Measurements from ENCODE around the gene LANCL2.
"Not testable (repeated sequence)": the region's sequence is repeated elsewhere in the genome, so short reads cannot be mapped to it uniquely, and the experiment has no call there.

Gene LANCL2

GRCh38 chr7:55362927-55363326, 2.2 kb upstream of the LANCL2 start:
- no peak for DNase-seq (ENCODE audit: low read depth)

GRCh38 chr7:55363386-55364170, 1.6 kb upstream of the LANCL2 start:
- no peak for DNase-seq (ENCODE audit: low read depth)

GRCh38 chr7:55365675-55366460, 731 bp downstream of the LANCL2 start:
- peak; percentile 87 for DNase-seq (ENCODE audit: low read depth)

DNA sequence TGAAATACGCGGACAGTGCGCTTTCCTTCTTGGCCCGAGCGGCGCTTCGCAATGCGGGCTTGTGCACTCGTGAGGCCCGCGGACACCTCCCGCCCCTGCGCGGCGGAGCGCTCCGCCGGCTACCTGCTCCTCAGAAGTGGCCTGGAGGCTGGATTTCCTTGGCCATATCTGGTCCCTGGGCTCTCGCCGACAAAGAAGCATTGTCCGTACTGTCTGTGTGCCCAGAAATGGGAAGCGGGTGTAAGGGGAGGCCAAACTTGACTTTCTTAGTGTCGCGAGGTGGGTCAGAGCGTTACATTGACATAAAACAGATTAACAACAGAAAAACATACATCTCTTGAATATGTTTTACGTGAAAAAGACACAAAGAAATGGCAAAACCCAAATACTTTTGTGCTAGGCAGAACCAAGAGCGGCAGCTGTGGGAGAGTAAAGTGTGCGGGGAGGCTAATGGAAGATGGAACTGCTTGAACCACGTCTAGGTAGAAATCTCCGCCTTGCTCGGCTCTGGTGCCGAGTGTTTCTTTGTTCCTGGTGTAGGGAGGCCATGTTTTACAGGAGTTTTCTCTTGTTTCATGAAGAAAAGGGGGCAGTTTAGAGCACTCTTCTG, 1.4 kb downstream of the LANCL2 start:
- no peak for DNase-seq (ENCODE audit: low read depth)

DNA sequence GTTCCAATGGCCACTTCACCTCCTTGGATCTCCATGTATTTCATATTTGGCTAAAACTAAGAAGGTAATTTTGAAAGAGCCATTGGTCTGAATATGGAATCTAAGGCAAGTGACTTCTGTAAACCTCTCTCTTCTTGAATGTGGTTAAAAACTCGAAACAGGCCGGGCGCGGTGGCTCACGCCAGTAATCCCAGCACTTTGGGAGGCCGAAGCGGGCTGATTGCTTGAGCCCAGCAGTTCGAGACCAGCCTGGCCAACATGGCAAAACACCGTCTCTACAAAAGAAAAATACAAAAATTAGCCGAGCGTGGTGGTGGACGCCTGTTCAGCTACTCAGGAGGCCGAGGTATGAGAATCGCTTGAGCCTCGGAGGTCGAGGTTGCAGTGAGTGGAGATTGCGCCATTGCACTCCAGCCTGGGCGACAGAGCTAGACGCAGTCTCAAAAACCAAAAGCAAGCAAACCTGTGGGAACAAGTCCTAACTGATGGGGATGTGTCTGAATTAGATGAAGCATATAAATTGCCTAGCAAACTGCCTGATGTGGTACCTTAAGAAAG, 2.2 kb downstream of the LANCL2 start:
- no peak for DNase-seq (ENCODE audit: low read depth)

DNA sequence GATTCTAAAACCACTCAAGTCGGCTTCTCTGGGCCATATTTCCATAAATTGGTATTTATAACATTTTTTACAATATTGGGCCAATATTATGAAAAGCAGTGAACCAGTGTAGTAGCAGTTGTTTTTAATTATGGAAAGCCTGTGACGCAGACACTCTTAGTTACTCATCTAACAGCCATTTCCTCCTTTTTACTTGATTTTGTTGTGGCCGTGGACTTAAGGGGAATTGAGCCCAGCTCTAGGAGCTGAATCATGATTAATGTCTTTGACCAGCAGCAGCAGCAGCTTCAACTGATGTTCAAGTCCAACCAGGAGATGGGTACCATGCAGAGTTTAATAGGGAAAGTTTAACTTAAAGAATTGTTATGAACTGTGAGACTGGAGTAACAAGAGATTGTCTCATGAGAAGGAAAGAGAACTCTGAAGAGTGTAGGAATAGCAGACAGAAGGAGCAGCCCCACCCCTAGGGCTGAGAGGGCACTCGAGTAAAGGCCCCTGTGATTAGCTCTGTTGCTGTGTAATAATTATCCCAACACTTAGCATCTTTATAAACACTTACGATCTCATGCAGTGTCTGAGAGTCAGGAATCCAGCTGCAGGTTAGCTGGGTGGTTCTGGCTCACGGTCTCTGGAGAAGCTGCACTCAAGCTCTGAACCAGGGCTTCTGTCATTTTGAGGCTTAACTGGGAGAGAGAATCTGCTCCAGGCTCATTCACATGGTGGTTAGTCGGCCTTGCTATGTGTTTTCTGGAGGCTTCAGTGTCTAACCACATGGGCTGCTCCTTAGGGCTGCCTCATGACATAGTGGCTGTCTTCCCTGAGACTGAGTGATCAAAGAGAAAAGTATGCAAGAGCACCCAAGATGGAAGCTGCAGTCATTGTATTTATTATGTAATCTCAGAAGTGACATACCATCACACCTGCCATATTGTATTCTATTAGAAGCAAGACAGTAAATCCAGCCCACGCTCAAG, 4.6 kb downstream of the LANCL2 start:
- DNase-seq (ENCODE audit: low read depth) = no peak

- no peak for DNase-seq (ENCODE audit: low read depth)
These were observed 9.1 kb downstream of the LANCL2 start for GRCh38 chr7:55374213-55374612.

- DNase-seq (ENCODE audit: low read depth) = no peak
These were observed 10.1 kb downstream of the LANCL2 start for GRCh38 chr7:55375237-55375636.

DNA sequence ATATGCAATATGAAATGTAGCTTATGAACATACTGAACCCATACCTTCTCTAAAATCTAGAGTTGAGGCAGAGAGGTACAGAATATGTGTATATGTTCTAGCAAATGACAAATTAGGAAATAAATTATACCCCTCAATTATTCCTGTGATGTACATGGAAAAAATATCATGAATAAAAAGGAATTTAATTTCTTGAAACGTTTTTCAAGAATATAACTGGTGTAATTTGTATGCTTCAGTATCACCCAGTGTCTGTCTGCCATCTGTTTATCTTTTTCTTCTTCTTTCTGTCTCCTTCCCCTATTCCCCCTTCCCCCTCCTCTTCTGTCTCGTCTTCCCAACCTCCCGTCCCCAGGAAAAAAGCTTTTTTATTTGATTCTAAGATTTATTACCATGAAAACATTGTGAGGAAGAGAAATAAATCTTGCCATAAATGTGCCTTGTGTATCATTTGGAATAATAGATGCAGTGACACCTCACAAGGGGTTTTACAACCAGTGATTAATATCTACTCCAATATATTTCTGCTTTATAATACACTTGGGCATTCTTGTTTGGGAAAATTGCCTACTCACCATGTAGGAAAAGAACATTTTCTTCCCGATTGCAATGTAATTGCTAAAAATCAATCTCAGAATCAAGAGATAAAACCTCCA, 12.2 kb downstream of the LANCL2 start:
- DNase-seq (ENCODE audit: low read depth) = no peak

GRCh38 chr7:55379285-55379684, 14.1 kb downstream of the LANCL2 start:
- no peak for DNase-seq (ENCODE audit: low read depth)

DNA sequence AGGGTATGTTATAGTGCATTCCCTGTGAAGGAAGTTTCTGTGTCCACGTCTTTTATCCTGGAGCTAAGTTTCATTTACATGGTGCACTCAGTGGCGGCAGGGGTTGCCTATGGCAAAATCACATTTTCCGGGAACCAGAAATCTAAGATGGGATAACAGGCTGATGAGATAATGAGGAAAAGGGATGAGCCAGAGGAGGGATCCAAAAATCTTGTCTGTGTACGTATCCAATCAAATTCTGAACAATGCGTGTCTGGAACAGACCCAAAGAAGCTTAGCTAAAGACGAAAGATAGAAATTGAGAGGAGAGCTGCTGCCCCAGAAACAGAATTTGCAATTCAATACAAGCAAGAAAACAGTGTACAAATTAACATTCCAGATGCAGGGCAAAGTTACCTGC, 16.1 kb downstream of the LANCL2 start:
- DNase-seq (ENCODE audit: low read depth) = no peak

DNA sequence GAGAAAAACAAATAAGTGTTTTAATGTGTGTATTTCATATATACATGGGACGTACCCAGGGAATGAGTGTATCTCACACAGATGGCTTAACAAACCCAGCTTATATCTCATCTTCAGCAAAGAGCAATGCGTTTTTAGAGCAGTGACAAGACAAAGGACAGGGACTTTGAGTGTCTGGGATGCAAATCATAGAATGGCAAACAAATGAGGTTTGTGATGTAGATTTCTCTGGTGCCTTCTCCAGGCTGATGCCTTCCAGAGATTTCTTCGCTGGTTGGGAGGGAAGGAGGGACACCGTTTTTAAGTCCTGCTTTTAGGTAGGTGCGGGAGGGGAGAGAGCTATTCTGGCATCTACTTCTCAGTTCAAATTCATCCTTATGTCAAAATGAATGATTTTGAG, 16.6 kb downstream of the LANCL2 start:
- DNase-seq (ENCODE audit: low read depth) = no peak

- no peak for DNase-seq (ENCODE audit: low read depth)
These were observed 17.1 kb downstream of the LANCL2 start for GRCh38 chr7:55382251-55382650.

GRCh38 chr7:55386541-55386940, 21.4 kb downstream of the LANCL2 start:
- DNase-seq (ENCODE audit: low read depth) = no peak

- DNase-seq (ENCODE audit: low read depth) = no peak
These were observed 22.2 kb downstream of the LANCL2 start for GRCh38 chr7:55387062-55387965.

DNA sequence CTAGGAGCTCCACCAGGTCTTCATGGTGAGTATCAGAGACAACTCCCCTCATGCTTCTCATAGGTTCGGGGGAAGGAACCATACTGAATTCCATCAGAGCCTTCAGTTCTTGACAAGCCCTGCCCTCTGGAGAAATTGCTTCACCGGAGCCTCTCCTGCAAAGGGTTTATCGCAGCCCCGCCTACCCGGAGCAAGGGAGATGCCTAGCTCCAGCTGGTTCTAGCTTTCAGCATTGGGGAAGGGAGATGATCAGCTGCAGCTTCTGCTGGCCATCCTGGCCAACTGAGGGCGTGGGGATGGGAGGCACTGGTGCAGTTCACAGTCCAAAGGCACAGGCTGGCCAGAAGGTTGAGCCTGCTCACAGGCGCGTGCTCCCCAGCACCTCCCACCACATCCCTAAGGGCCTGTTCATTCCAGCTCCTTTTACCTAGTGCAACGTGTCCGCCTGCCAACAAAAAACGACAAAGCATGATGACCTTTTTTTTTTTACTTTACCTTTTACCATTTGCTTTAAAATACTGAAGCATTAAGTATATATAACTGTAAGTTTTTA, 31.2 kb downstream of the LANCL2 start:
- DNase-seq (ENCODE audit: low read depth) = no peak

GRCh38 chr7:55397617-55398016, 32.5 kb downstream of the LANCL2 start:
- DNase-seq (ENCODE audit: low read depth) = no peak

GRCh38 chr7:55400191-55400590, 35.1 kb downstream of the LANCL2 start:
- DNase-seq (ENCODE audit: low read depth) = no peak

- not testable (repeated sequence) for DNase-seq (ENCODE audit: low read depth)
These were observed 37.4 kb downstream of the LANCL2 start for GRCh38 chr7:55402506-55402905.
